ENCODE measurements around the gene LRIT2. TPM values are rescaled to one million over a fixed set of nuclear protein-coding genes. Genes with fewer than 3 reads are reported as not detected.

The LRIT2 gene
- total RNA-seq, 1 donor = not detected

GRCh38 chr10:84235096-84235495, 9.8 kb upstream of the LRIT2 start:
- H3K27me3 ChIP-seq (ENCODE audit: insufficient read depth, low read length) = no peaks in the 10 kb centered on the region
- H3K27ac ChIP-seq (ENCODE audit: low read depth, low read length) = no peak overlapping the region
- no peak overlapping the region for H2AFZ ChIP-seq (ENCODE audit: low read length)
- DNase-seq (ENCODE audit: insufficient read length, low spot score, missing footprints) = no peak
- no peaks in the 10 kb centered on the region for H3K9me3 ChIP-seq (ENCODE audit: low read depth, low read length)
- TF ChIP-seq CTCF (IDR thresholded peaks at IDR 0.05; ENCODE audit: extremely low read depth, low read depth, low read length) = no peak
- no peaks in the 10 kb centered on the region for H3K4me1 ChIP-seq (ENCODE audit: insufficient read depth, low read length)
- H3K4me2 ChIP-seq (ENCODE audit: insufficient read depth, low read length) = no peak overlapping the region
- H3K36me3 ChIP-seq (ENCODE audit: insufficient read depth, low read length) = no peaks in the 10 kb centered on the region
- H3K79me2 ChIP-seq (ENCODE audit: insufficient read depth, low read length) = no peaks in the 10 kb centered on the region
- no peak overlapping the region for H3K4me3 ChIP-seq (ENCODE audit: insufficient read depth, low read length)
- H4K20me1 ChIP-seq (ENCODE audit: insufficient read depth, low read length) = no peaks in the 10 kb centered on the region

- no peak overlapping the region for H3K4me2 ChIP-seq (ENCODE audit: insufficient read depth, low read length)
- no peaks in the 10 kb centered on the region for H3K36me3 ChIP-seq (ENCODE audit: insufficient read depth, low read length)
- no peak for TF ChIP-seq CTCF (IDR thresholded peaks at IDR 0.05; ENCODE audit: extremely low read depth, low read depth, low read length)
- H3K27me3 ChIP-seq (ENCODE audit: insufficient read depth, low read length) = no peaks in the 10 kb centered on the region
- H3K79me2 ChIP-seq (ENCODE audit: insufficient read depth, low read length) = no peaks in the 10 kb centered on the region
- no peak overlapping the region for H3K4me3 ChIP-seq (ENCODE audit: insufficient read depth, low read length)
- no peak overlapping the region for H2AFZ ChIP-seq (ENCODE audit: low read length)
- H4K20me1 ChIP-seq (ENCODE audit: insufficient read depth, low read length) = no peaks in the 10 kb centered on the region
- H3K9me3 ChIP-seq (ENCODE audit: low read depth, low read length) = no peaks in the 10 kb centered on the region
- no peaks in the 10 kb centered on the region for H3K4me1 ChIP-seq (ENCODE audit: insufficient read depth, low read length)
- H3K27ac ChIP-seq (ENCODE audit: low read depth, low read length) = no peak overlapping the region
- DNase-seq (ENCODE audit: insufficient read length, low spot score, missing footprints) = no peak
These were observed 9.1 kb upstream of the LRIT2 start for GRCh38 chr10:84234479-84234878.

DNA sequence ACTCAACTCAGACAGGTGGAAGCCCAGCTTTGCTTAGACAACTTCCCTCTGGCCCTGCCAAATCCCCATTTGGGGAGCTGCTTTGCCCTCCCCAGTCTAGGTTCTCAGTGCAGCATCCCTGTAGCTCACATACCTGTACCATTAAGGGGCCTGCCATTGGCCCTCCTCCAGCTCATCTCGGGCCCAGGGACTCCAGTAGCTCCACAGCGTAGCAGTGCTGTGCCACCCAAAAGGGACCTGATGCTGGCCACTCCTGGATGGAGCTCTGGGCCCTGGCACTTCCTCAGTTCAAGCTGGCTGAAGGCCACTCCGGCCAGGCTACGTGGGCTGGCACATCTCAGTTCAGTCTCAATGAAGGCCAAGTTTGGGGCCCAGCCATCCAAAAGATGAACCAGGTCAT, 8.6 kb upstream of the LRIT2 start:
- no peak overlapping the region for H3K4me3 ChIP-seq (ENCODE audit: insufficient read depth, low read length)
- no peak overlapping the region for H2AFZ ChIP-seq (ENCODE audit: low read length)
- H3K36me3 ChIP-seq (ENCODE audit: insufficient read depth, low read length) = no peaks in the 10 kb centered on the region
- no peak overlapping the region for H3K27ac ChIP-seq (ENCODE audit: low read depth, low read length)
- no peak for TF ChIP-seq CTCF (IDR thresholded peaks at IDR 0.05; ENCODE audit: extremely low read depth, low read depth, low read length)
- H3K27me3 ChIP-seq (ENCODE audit: insufficient read depth, low read length) = no peaks in the 10 kb centered on the region
- H3K79me2 ChIP-seq (ENCODE audit: insufficient read depth, low read length) = no peaks in the 10 kb centered on the region
- H4K20me1 ChIP-seq (ENCODE audit: insufficient read depth, low read length) = no peaks in the 10 kb centered on the region
- DNase-seq (ENCODE audit: insufficient read length, low spot score, missing footprints) = no peak
- no peak overlapping the region for H3K4me2 ChIP-seq (ENCODE audit: insufficient read depth, low read length)
- H3K9me3 ChIP-seq (ENCODE audit: low read depth, low read length) = no peaks in the 10 kb centered on the region
- no peaks in the 10 kb centered on the region for H3K4me1 ChIP-seq (ENCODE audit: insufficient read depth, low read length)

GRCh38 chr10:84232376-84232775, 7.0 kb upstream of the LRIT2 start:
- H3K27ac ChIP-seq (ENCODE audit: low read depth, low read length) = no peak overlapping the region
- DNase-seq (ENCODE audit: insufficient read length, low spot score, missing footprints) = no peak
- no peaks in the 10 kb centered on the region for H3K4me1 ChIP-seq (ENCODE audit: insufficient read depth, low read length)
- no peak overlapping the region for H2AFZ ChIP-seq (ENCODE audit: low read length)
- H3K79me2 ChIP-seq (ENCODE audit: insufficient read depth, low read length) = no peaks in the 10 kb centered on the region
- no peaks in the 10 kb centered on the region for H3K36me3 ChIP-seq (ENCODE audit: insufficient read depth, low read length)
- no peaks in the 10 kb centered on the region for H3K9me3 ChIP-seq (ENCODE audit: low read depth, low read length)
- H3K27me3 ChIP-seq (ENCODE audit: insufficient read depth, low read length) = no peaks in the 10 kb centered on the region
- TF ChIP-seq CTCF (IDR thresholded peaks at IDR 0.05; ENCODE audit: extremely low read depth, low read depth, low read length) = no peak
- no peaks in the 10 kb centered on the region for H4K20me1 ChIP-seq (ENCODE audit: insufficient read depth, low read length)
- no peak overlapping the region for H3K4me2 ChIP-seq (ENCODE audit: insufficient read depth, low read length)
- no peak overlapping the region for H3K4me3 ChIP-seq (ENCODE audit: insufficient read depth, low read length)

Data from osteoblast (primary cell).